ENCODE measurements around the gene NPL.

GRCh38 chr1:182872881-182873280 lies 83.3 kb downstream of the NPL start:
- TF ChIP-seq CTCF (IDR thresholded peaks at IDR 0.05; ENCODE audit: low read depth, low read length) (no peak), EZH2phosphoT487 (IDR thresholded peaks at IDR 0.05; ENCODE audit: low read depth) (no peak)

Measured in OCI-LY3 (cell line).